ENCODE measurements around the gene PNPLA6. TPM values are rescaled to one million over a fixed set of nuclear protein-coding genes. Genes with fewer than 3 reads are reported as not detected.

PNPLA6 gene
- total and polyA plus RNA-seq, 12 donors, result 23.7 to 264 (median 111) TPM

GRCh38 chr19:7554990-7555864, 19.7 kb downstream of the PNPLA6 start:
- intact Hi-C loops (cut with DNase I), result no loop called here
- 75 to 88% (median 80%) methylated on average over 16 to 62 of the region's 62 CpGs for WGBS, 4 donors
- H3K36me3 ChIP-seq (replicated peaks in 1 of 2), result peaks cover 0 to 59% of the 10 kb centered on the region in 2 donors

GRCh38 chr19:7556696-7557315, 21.3 kb downstream of the PNPLA6 start:
- peaks cover 0 to 62% of the 10 kb centered on the region in 2 donors for H3K36me3 ChIP-seq (replicated peaks in 1 of 2)
- TF ChIP-seq POLR2A (IDR thresholded peaks at IDR 0.05) (no peak), CTCF (IDR thresholded peaks at IDR 0.05) (no peak)
- intact Hi-C loops (cut with DNase I), result no loop called here
- 95 to 100% (median 97%) methylated on average over 5 to 54 of the region's 54 CpGs for WGBS, 4 donors
- no peak overlapping the region for H3K27ac ChIP-seq
- H3K27me3 ChIP-seq, result no peaks in the 10 kb centered on the region
- no peak overlapping the region for H3K4me3 ChIP-seq
- H3K9me3 ChIP-seq (replicated peaks in 1 of 3), result no peaks in the 10 kb centered on the region
- no peak for DNase-seq
- H3K4me1 ChIP-seq (replicated peaks in 1 of 2), result no peaks in the 10 kb centered on the region

More at GRCh38 chr19:7554990-7555864, 19.7 kb downstream of the PNPLA6 start:
- TF ChIP-seq CTCF (IDR thresholded peaks at IDR 0.05) (no peak), POLR2A (IDR thresholded peaks at IDR 0.05) (no peak)
- Histone ChIP-seq H3K4me3 (no peak overlapping the region), H3K4me1 (replicated peaks in 1 of 2) (no peaks in the 10 kb centered on the region), H3K27ac (no peak overlapping the region), H3K9me3 (replicated peaks in 1 of 3) (no peaks in the 10 kb centered on the region), H3K27me3 (no peaks in the 10 kb centered on the region)
- DNase-seq, result no peak

GRCh38 chr19:7558667-7559066, 23.1 kb downstream of the PNPLA6 start:
- DNase-seq, result no peak
- TF ChIP-seq POLR2A (IDR thresholded peaks at IDR 0.05), result no peak
- TF ChIP-seq CTCF (IDR thresholded peaks at IDR 0.05), result no peak
- no peaks in the 10 kb centered on the region for H3K4me1 ChIP-seq (replicated peaks in 1 of 2)
- 90 to 98% (median 92%) methylated on average over 18 of the region's 18 CpGs for WGBS, 4 donors
- H3K27me3 ChIP-seq, result no peaks in the 10 kb centered on the region
- intact Hi-C loops (cut with DNase I), result no loop called here
- H3K4me3 ChIP-seq, result no peak overlapping the region
- H3K27ac ChIP-seq, result no peak overlapping the region
- H3K36me3 ChIP-seq (replicated peaks in 1 of 2), result peaks cover 0 to 62% of the 10 kb centered on the region in 2 donors
- no peaks in the 10 kb centered on the region for H3K9me3 ChIP-seq (replicated peaks in 1 of 3)

GRCh38 chr19:7559102-7559501, 23.6 kb downstream of the PNPLA6 start:
- 58 to 97% (median 67%) methylated on average over 3 to 4 of the region's 4 CpGs for WGBS, 4 donors
- Histone ChIP-seq H3K4me3 (no peak overlapping the region), H3K27me3 (no peaks in the 10 kb centered on the region), H3K4me1 (replicated peaks in 1 of 2) (no peaks in the 10 kb centered on the region), H3K36me3 (replicated peaks in 1 of 2) (peaks cover 0 to 62% of the 10 kb centered on the region in 2 donors), H3K27ac (no peak overlapping the region), H3K9me3 (replicated peaks in 1 of 3) (no peaks in the 10 kb centered on the region)
- no peak for DNase-seq
- TF ChIP-seq CTCF (IDR thresholded peaks at IDR 0.05) (no peak), POLR2A (IDR thresholded peaks at IDR 0.05) (no peak)
- intact Hi-C loops (cut with DNase I), result no loop called here
